WTC11 (cell line): ENCODE results near the gene CASKIN1. TPM values are rescaled to one million over a fixed set of nuclear protein-coding genes. Genes with fewer than 3 reads are reported as not detected.

Source experiments
- ATAC-seq: fragments of 200-7000 bp; cut with Tn5 transposase; 2 replicates; pipeline ENCODE4 v1.10.0; 2021; ENCODE audit warnings: mild to moderate bottlenecking, moderate library complexity
- CTCF ChIA-PET: fragments of 300-600 bp; sonication (Branson Sonifier 250); formaldehyde crosslinking; loops from one replicate; lab custom pipeline; 2021; ENCODE audit warnings: antibody characterized with exemption; lab: Charles Lee
- POLR2A ChIA-PET: fragments of 350-600 bp; sonication (Branson Sonifier 250); formaldehyde crosslinking; loops from one replicate; lab custom pipeline; 2021; ENCODE audit warnings: antibody characterized with exemption; lab: Charles Lee
- DNase-seq: peaks from one replicate; pipeline ENCODE4 v3.0.0; 2021; ENCODE audit warnings: low spot score
- H3K27ac Mint-ChIP-seq: 2 replicates; pipeline ENCODE4 v1.8.0; 2021; ENCODE audit warnings: mixed read lengths
- H3K27me3 Mint-ChIP-seq: 2 replicates; pipeline ENCODE4 v1.8.0; 2021; ENCODE audit warnings: low read depth, mild to moderate bottlenecking, moderate library complexity, mixed read lengths
- H3K36me3 Mint-ChIP-seq: 2 replicates; pipeline ENCODE4 v1.8.0; 2021; ENCODE audit warnings: mixed read lengths
- H3K4me1 Mint-ChIP-seq: 2 replicates; pipeline ENCODE4 v1.8.0; 2022; ENCODE audit warnings: mixed read lengths
- H3K4me3 Mint-ChIP-seq: 2 replicates; pipeline ENCODE4 v1.8.0; 2021; ENCODE audit warnings: mild to moderate bottlenecking, moderate library complexity, mixed read lengths
- H3K9me3 Mint-ChIP-seq: 2 replicates; pipeline ENCODE4 v1.8.0; 2021; ENCODE audit warnings: mixed read lengths
- CREB1 ChIP-seq: sonication (generic); formaldehyde crosslinking; IDR thresholded peaks from 2 replicates; pipeline ENCODE4 v1.8.0; 2023; ENCODE audit warnings: mild to moderate bottlenecking, missing genetic modification reagents
- EMX1 ChIP-seq: fragments of 250-450 bp; sonication (Bioruptor Pico); IDR thresholded peaks from 2 replicates; pipeline ENCODE4 v1.8.0; 2021; ENCODE audit warnings: mild to moderate bottlenecking
- FOXK1 ChIP-seq: sonication (generic); formaldehyde crosslinking; IDR thresholded peaks from 2 replicates; pipeline ENCODE4 v1.8.0; 2022; ENCODE audit warnings: mild to moderate bottlenecking, moderate library complexity, missing genetic modification reagents
- PRRX2 ChIP-seq: fragments of 250-450 bp; sonication (Bioruptor Pico); IDR thresholded peaks from 2 replicates; pipeline ENCODE4 v1.8.0; 2021; ENCODE audit warnings: mild to moderate bottlenecking
- SMAD4 ChIP-seq: sonication (generic); formaldehyde crosslinking; IDR thresholded peaks from 2 replicates; pipeline ENCODE4 v1.8.0; 2022; ENCODE audit warnings: mild to moderate bottlenecking, missing genetic modification reagents
- ZMAT4 ChIP-seq: fragments of 250-450 bp; sonication (Bioruptor Pico); IDR thresholded peaks from 2 replicates; pipeline ENCODE4 v1.9.0; 2021; ENCODE audit warnings: mild to moderate bottlenecking
- ZNF138 ChIP-seq: sonication (generic); formaldehyde crosslinking; conservative IDR thresholded peaks from 2 replicates; pipeline ENCODE4 v1.8.1; 2022; ENCODE audit warnings: mild to moderate bottlenecking, moderate library complexity, missing genetic modification reagents
- ZNF281 ChIP-seq: sonication (generic); formaldehyde crosslinking; IDR thresholded peaks from 2 replicates; pipeline ENCODE4 v1.8.0; 2023; ENCODE audit warnings: mild to moderate bottlenecking, missing genetic modification reagents
- ZNF416 ChIP-seq: fragments of 250-450 bp; sonication (Bioruptor Pico); IDR thresholded peaks from 2 replicates; pipeline ENCODE4 v1.9.0; 2021; ENCODE audit warnings: mild to moderate bottlenecking, inconsistent platforms
- ZNF423 ChIP-seq: fragments of 250-450 bp; sonication (Bioruptor Pico); IDR thresholded peaks from 2 replicates; pipeline ENCODE4 v2.1.2; 2022; ENCODE audit warnings: mild to moderate bottlenecking, moderate library complexity
- total RNA-seq: library from RNA; stranded (reverse); gene quantifications from 3 replicates; pipeline ENCODE4 v1.2.3, GENCODE V29; 2021
- TF ChIP-seq, protein P1 (sequence below): sonication (generic); formaldehyde crosslinking; IDR thresholded peaks from 2 replicates; pipeline ENCODE4 v1.8.0; 2022; ENCODE audit warnings: missing genetic modification reagents
- TF ChIP-seq, protein P2 (sequence below): sonication (generic); formaldehyde crosslinking; IDR thresholded peaks from 2 replicates; pipeline ENCODE4 v1.8.0; 2022; ENCODE audit warnings: mild to moderate bottlenecking, missing genetic modification reagents

The CASKIN1 gene
- total RNA-seq, 1 experiment from 2014 or later: 9.4 TPM

GRCh38 chr16:2191446-2191706, 5.0 kb downstream of the CASKIN1 start (continued):
- TF ChIP-seq, protein P1, sequence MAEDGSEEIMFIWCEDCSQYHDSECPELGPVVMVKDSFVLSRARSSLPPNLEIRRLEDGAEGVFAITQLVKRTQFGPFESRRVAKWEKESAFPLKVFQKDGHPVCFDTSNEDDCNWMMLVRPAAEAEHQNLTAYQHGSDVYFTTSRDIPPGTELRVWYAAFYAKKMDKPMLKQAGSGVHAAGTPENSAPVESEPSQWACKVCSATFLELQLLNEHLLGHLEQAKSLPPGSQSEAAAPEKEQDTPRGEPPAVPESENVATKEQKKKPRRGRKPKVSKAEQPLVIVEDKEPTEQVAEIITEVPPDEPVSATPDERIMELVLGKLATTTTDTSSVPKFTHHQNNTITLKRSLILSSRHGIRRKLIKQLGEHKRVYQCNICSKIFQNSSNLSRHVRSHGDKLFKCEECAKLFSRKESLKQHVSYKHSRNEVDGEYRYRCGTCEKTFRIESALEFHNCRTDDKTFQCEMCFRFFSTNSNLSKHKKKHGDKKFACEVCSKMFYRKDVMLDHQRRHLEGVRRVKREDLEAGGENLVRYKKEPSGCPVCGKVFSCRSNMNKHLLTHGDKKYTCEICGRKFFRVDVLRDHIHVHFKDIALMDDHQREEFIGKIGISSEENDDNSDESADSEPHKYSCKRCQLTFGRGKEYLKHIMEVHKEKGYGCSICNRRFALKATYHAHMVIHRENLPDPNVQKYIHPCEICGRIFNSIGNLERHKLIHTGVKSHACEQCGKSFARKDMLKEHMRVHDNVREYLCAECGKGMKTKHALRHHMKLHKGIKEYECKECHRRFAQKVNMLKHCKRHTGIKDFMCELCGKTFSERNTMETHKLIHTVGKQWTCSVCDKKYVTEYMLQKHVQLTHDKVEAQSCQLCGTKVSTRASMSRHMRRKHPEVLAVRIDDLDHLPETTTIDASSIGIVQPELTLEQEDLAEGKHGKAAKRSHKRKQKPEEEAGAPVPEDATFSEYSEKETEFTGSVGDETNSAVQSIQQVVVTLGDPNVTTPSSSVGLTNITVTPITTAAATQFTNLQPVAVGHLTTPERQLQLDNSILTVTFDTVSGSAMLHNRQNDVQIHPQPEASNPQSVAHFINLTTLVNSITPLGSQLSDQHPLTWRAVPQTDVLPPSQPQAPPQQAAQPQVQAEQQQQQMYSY (CRISPR knock-in tag): no peak
- no peak for TF ChIP-seq PRRX2

DNA sequence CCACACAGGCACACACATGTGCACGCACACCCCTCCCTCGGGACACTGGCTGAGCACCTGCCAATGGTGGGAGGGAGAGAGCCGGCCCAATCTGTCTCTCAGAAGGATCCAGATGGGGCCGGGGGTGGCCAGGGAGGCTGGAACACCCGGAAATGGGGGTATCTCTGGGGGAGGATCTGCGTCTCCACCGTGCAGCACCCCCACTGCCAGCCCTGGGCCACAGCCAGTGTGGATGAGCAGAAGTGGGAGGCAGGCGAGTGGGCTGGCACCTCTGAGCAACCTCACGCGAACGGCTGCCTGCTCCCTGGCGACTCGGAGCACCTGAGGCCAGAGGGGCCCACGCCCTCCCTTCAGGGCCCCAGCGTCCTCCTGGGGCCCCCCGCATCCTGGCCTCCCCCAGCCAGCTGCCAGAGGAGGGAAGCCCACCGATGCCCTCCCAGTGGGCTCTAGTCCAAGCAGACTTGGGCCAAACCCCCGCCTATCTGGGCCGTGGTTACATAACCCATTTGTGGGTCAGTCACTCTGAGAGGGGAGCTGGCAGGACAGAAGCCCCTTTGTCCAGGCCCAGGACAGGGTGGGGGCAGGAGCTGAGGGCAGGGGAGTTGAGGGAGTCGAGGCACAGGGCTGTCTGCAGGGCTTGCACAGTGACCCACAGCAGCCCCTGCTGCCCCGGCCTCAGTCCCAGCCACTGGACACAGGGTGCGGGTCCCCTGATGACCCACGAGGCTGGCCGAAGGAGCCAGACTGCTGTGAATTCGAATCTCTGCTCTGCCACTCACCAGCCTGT, 5.6 kb downstream of the CASKIN1 start:
- CTCF ChIA-PET: no interaction called here
- TF ChIP-seq SMAD4 (CRISPR knock-in tag): no peak
- TF ChIP-seq ZNF281 (CRISPR knock-in tag): no peak
- POLR2A ChIA-PET: no interaction called here
- peaks cover 4% of the 10 kb centered on the region; the same call in 1 of the 2 replicates for H3K4me1 Mint-ChIP-seq
- H3K27me3 Mint-ChIP-seq: no peaks in the 10 kb centered on the region; the same call in 1 of the 2 replicates
- no peaks in the 10 kb centered on the region for H3K9me3 Mint-ChIP-seq
- no peak overlapping the region for H3K27ac Mint-ChIP-seq
- no peaks in the 10 kb centered on the region for H3K36me3 Mint-ChIP-seq
- ATAC-seq (no peak), DNase-seq (no peak)
- no peak overlapping the region for H3K4me3 Mint-ChIP-seq

DNA sequence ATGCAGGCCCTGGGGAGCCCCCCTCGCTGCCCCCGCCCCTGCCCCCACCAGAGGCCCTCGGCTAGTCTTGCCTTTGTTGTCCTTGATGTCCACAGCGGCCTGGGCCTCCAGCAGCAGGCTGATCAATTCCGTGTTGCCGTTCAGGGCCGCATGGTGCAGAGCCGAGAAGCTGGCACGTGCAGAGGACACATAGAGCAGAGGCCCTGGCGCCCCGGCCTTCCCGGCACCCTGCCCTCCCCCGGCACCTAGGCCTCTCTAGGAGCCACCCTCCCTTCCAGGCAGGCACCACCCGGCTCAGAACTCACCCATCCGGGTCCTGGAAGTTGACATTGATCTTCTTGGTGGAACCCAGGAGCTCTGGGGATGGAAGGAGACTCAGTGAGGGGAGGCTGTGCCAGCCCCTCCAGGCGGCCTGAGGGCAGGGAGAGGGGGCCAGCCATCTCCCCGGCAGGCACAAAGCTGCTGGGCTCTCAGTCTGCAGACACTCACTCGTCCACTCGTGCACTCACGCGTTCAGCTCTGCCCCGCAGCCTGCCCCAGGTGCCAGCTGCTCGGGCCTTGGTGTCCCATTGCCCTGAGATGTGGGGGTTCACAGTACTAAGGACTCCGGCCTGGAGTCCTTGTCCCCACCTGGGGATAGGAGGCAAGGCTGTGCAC, 6.3 kb downstream of the CASKIN1 start:
- no peak overlapping the region for H3K27ac Mint-ChIP-seq
- no peaks in the 10 kb centered on the region; the same call in 1 of the 2 replicates for H3K27me3 Mint-ChIP-seq
- no peak overlapping the region for H3K4me3 Mint-ChIP-seq
- POLR2A ChIA-PET: no interaction called here
- H3K4me1 Mint-ChIP-seq: peaks cover 4% of the 10 kb centered on the region; the same call in 1 of the 2 replicates
- H3K36me3 Mint-ChIP-seq: no peaks in the 10 kb centered on the region
- no peaks in the 10 kb centered on the region for H3K9me3 Mint-ChIP-seq
- ATAC-seq: no peak
- DNase-seq: no peak
- TF ChIP-seq ZNF416 (no peak), ZMAT4 (CRISPR knock-in tag) (no peak), ZNF138 (CRISPR knock-in tag) (no peak), EMX1 (CRISPR knock-in tag) (no peak), ZNF423 (CRISPR knock-in tag) (no peak), CREB1 (CRISPR knock-in tag) (no peak), FOXK1 (CRISPR knock-in tag) (no peak)
- TF ChIP-seq, protein P2, sequence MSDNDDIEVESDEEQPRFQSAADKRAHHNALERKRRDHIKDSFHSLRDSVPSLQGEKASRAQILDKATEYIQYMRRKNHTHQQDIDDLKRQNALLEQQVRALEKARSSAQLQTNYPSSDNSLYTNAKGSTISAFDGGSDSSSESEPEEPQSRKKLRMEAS (CRISPR knock-in tag): no peak
- CTCF ChIA-PET: no interaction called here
